HG02938 (cell line): ENCODE results near the gene MRPL55.
A peak's percentile ranks its signal among the peaks of the same experiment; 100 is the strongest.

Experiments
- ATAC-seq: cut with Tn5 transposase; IDR thresholded peaks from one replicate; pipeline ENCODE4 v1.9.1; 2021; ENCODE audit warnings: mild to moderate bottlenecking, moderate library complexity; ENCODE audit not compliant: unreplicated experiment

MRPL55 gene

GRCh38 chr1:228109073-228109961 is at the start of gene MRPL55:
Gene MRPL55, minus strand, starts transcription at chr1:228109299. Its CDS starts 1,039 bp downstream, at chr1:228108260.
- peak; percentile 89 for ATAC-seq

- ATAC-seq: no peak
Observed at GRCh38 chr1:228158151-228159007, 49.3 kb upstream of the MRPL55 start.

GRCh38 chr1:228157729-228158126 is 48.6 kb upstream of the MRPL55 start:
- ATAC-seq: no peak

GRCh38 chr1:228156941-228157728 is 48.0 kb upstream of the MRPL55 start:
- no peak for ATAC-seq

- ATAC-seq: no peak
Observed at GRCh38 chr1:228156515-228156881, 47.4 kb upstream of the MRPL55 start.

- no peak for ATAC-seq
Observed at GRCh38 chr1:228155596-228156514, 46.8 kb upstream of the MRPL55 start.

GRCh38 chr1:228154670-228155571 is 45.8 kb upstream of the MRPL55 start:
- ATAC-seq: no peak

- no peak for ATAC-seq
Observed at GRCh38 chr1:228154021-228154669, 45.0 kb upstream of the MRPL55 start.

- ATAC-seq: no peak
Observed at GRCh38 chr1:228152918-228153258, 43.8 kb upstream of the MRPL55 start.

GRCh38 chr1:228152097-228152917 is 43.2 kb upstream of the MRPL55 start:
- no peak for ATAC-seq

- ATAC-seq: no peak
Observed at GRCh38 chr1:228151180-228151925, 42.3 kb upstream of the MRPL55 start.

GRCh38 chr1:228150461-228151179 is 41.5 kb upstream of the MRPL55 start:
- ATAC-seq: no peak

GRCh38 chr1:228150120-228150460 is 41.0 kb upstream of the MRPL55 start:
- no peak for ATAC-seq

- ATAC-seq: no peak
Observed at GRCh38 chr1:228149406-228150119, 40.5 kb upstream of the MRPL55 start, which contains the start of gene GJC2. Gene GJC2, plus strand, starts transcription at chr1:228149930. Its CDS starts 7,829 bp downstream, at chr1:228157759.

- no peak for ATAC-seq
Observed at GRCh38 chr1:228148935-228149405, 39.9 kb upstream of the MRPL55 start.
